ENCODE data around the gene ZNF850.

GRCh38 chr19:36773223-36773579 is 594 bp upstream of the ZNF850 start:
- TF ChIP-seq CTCF (IDR thresholded peaks at IDR 0.05) (no peak), USF1 (IDR thresholded peaks at IDR 0.05; ENCODE audit: borderline replicate concordance, low read depth) (no peak), EP300 (IDR thresholded peaks at IDR 0.05; ENCODE audit: borderline replicate concordance in 1 of 2, low read depth in 1 of 2, low read length in 1 of 2) (no peak), GATA2 (CRISPR knock-in tag; IDR thresholded peaks at IDR 0.05) (no peak; the same call in 1 of the 2 replicates), ZBTB33 (IDR thresholded peaks at IDR 0.05; ENCODE audit: borderline replicate concordance, low read depth) (no peak), PBX3 (IDR thresholded peaks at IDR 0.05) (no peak), IRF3 (IDR thresholded peaks at IDR 0.05; ENCODE audit: low read depth, low read length) (no peak), YY1 (IDR thresholded peaks at IDR 0.05; ENCODE audit: low read depth) (no peak), MXI1 (IDR thresholded peaks at IDR 0.05; ENCODE audit: low read depth, low read length) (no peak), SIN3A (IDR thresholded peaks at IDR 0.05; ENCODE audit: borderline replicate concordance, low read depth, low read length) (no peak)

Measured in SK-N-SH (cell line).